T-helper 2 cell (primary cell): Measurements from ENCODE around the gene CHAT.
"Not testable (repeated sequence)": the region's sequence is repeated elsewhere in the genome, so short reads cannot be mapped to it uniquely, and the experiment has no call there.

Experiments used
- DNase-seq, 5 experiments: peaks; one replicate each; pipeline versions ENCODE4 v3.0.0 to v3.0.0-alpha.2; 2012 to 2022

The CHAT gene

DNA sequence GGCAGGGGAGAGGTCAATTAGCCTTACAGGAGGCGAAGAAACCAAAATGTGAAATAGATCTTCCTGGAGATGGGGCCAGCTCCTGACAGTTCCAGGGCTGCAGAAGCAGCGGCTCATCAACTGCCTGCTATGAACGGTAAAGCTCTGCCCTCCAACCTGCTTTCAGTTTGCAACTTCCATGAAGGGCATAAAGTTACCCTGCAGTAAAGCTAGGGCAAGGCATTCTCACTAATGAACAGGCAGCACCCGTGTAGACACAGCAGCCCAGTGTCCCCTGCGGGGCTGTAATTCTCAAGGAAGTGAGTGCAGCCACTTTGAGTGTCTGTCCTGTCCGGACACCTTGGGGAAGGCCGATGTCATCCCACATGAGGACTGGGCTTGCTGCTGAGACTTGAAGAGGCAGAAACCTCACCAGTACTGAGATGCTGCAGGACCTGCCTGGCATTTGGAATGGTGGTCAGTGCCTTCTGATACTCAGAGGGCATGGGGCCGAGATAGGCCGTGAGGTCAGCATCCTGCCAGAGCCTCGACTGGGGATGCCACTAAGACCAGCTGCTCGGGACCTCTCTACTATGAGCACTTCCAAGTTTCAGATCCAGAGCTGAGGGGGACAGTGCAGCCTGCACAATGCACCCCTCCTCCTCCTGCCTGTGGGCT, 39.6 kb downstream of the CHAT start:
- DNase-seq = no peak

DNA sequence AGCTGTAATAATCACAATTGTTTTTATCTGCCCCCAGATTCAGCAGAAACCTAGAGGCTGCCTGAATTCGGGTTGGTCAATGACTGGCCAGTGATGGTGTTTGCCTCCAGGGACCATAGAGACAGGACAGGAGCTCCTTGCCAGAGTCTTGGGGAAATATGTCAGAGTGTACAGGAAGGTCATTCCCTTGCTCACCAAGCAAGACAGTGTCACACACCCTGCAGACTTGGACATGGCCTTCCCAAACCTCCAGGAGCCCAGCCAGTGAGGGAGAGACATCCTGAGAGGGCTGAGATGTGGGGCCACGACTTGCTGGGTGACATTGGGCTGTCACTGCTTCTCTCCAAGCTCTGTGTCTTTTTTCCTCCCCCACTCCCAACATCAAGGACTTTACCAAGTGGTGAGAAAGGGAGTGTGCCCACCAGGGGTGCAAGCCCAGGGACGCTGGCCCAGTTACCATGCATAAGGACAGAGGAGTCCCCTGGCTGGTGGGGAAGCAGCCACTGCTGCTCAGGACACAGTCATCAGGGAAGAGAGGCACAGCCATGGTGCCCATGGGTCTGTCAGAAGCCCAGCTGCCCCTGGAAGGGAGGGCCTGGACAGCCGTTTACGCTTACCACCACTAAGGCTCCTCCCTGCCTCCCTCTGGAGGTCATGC, 40.3 kb downstream of the CHAT start:
- no peak for DNase-seq

GRCh38 chr10:49655099-49655498, 41.3 kb downstream of the CHAT start:
- no peak for DNase-seq

GRCh38 chr10:49656845-49657493, 43.1 kb downstream of the CHAT start:
- no peak for DNase-seq

DNA sequence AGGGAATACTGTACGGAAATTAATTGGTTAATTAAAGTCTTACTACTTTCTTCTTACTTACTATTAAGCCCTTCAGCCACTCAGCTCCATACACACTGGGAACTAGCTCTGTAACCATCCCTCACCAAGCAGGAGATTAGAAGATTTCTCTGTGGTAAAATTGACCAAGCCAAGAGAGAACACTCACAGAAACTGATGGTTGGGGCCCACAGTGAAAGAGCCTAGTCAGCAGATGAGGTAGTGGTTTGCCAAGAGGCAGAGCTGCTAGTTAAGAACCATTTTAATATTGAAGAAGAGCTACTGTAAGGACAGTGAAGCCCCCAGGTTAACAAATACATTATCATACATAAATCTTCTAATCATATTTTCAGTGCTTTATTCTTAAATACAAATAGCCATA, 43.8 kb downstream of the CHAT start:
- peak in 1 of 5 experiments; percentile 11 for DNase-seq

DNA sequence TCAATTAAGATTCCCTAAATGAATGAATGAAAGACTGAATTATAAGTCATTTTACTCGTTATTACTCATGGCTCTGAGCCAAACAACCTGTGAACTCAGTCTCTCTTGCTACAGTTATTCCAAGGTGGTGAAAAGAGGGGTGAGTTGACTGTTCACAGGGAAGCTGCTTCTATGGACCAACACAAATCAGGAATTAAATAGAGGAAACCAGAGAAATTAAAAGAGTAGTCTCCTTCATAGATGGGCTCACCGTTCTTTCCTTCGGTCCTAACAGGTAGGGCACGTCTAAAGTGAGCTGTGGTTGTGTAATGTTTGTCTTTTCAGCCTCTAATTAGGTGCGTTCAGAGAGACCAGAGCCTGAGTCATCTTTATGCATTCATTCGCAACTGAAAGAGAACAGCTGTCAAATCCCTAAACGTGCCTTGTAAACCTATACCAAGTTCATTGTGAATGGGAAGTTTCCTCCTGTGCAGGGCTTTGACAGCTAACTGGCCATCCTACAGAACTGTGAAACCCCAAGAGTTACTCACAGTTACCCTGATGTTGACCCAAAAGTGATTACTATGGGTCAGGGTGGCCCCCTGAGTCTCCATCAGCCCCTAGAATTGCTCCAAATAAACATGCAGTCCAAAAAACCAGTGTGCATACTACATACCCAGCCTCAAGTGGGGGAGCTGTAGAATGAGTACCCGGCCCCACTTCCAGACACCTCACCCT, 47.5 kb downstream of the CHAT start:
- DNase-seq = no peak

GRCh38 chr10:49662169-49662830, 48.5 kb downstream of the CHAT start:
- no peak for DNase-seq

DNA sequence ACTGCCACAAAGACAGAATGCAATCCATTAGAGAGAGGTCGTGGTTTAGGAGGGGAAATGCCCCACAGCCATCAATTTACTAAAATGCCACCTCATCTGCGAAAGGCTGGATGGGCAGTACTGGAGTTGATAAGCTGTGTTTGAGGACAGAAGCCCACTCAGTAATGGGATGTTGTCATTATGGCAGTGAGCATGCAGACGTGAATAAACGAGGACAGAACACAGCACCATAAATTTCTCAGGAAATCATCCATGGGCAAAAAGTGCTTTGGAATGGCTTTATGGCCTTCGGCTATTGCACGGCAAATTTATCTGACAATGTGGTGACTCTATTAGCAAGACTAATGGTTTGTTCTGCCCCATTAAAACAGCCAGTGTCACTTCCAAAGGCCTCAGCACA, 49.8 kb downstream of the CHAT start:
- no peak for DNase-seq

DNA sequence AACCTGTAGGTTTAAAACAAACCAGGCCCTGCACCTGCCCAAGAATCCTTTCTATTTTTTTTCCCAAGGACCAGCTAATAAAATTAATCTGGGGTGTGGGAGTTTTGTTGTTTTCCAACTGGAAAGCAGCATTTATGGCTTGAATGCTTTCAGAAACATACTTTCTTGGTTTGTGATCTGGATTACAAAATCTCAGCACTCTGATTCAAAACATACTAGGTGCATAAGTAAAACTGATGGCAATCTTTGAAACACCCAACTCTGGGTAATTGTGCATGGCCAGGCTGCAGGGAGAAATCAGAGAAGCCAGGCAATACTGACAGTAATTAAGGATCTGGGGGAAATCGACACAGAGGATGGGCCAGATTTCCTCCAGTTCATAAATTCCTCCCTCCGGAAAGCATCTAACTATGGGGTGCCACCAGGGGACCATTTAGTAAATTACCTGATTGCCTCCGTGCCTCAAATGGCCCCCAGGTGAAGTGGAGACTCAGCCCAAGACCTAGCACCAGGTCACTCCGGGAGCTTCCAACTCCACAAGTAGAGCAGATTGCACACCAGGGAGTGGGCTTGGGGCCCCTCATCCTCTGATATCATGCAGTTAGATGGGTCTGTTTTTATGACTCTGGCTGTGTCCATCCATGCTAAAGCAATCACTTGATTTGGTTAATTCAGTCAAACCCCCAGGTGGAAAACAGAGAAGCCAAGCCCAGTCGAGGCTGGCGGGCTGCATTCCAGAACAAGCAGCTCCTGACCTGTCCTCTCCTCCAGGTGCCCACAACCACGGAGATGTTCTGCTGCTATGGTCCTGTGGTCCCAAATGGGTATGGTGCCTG, 50.4 kb downstream of the CHAT start:
- no peak for DNase-seq

DNA sequence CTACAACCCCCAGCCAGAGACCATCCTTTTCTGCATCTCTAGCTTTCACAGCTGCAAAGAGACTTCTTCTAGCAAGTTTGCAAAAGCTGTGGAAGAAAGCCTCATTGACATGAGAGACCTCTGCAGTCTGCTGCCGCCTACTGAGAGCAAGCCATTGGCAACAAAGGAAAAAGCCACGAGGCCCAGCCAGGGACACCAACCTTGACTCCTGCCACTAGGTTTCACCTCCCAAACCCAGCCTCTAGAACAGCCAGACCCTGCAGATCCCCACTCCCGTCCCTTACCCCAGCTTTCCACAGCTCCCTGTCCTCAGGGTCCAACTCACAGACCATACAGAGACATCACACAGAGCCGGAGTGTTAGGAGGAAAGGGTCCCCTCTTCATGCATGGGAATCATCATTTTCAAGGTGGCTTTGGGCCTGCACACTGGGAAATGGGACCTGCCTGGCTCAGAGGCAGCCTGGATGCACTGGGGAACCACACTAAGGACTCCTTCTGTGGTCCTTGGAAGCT, 51.1 kb downstream of the CHAT start:
- no peak for DNase-seq

GRCh38 chr10:49666054-49666615, 52.3 kb downstream of the CHAT start:
- no peak for DNase-seq

- no peak for DNase-seq
These were observed 52.8 kb downstream of the CHAT start for GRCh38 chr10:49666685-49667084.

GRCh38 chr10:49667991-49668390, 54.2 kb downstream of the CHAT start:
- DNase-seq = no peak

DNA sequence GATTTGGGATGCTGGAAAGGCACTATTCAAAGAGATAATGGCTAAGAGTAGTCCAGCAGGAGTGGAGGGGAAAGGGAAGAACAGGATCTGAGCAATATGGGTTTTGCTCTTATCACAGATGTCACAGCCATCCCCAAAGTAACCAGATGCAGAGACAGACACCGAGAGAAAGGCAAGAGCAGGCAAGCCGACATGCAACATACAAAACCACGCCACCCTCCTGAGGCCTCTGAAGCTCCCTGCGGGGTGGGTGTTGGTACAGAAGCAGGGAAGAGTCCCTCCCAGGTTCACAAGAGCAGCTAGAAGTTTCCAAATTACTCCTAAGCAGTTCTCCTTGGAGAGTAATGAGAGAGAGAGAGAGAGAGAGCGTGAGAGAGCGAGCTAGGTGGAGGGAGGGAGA, 54.8 kb downstream of the CHAT start:
- no peak for DNase-seq

GRCh38 chr10:49678827-49679479, 65.1 kb downstream of the CHAT start:
- DNase-seq = no peak

- DNase-seq = peak in 1 of 5 experiments; percentile 71
These were observed 65.7 kb downstream of the CHAT start, which contains the start of gene C10orf53 for GRCh38 chr10:49679480-49679893. Gene C10orf53 (plus strand): TSS chr10:49679651. CDS start chr10:49679698, 47 bp downstream.

DNA sequence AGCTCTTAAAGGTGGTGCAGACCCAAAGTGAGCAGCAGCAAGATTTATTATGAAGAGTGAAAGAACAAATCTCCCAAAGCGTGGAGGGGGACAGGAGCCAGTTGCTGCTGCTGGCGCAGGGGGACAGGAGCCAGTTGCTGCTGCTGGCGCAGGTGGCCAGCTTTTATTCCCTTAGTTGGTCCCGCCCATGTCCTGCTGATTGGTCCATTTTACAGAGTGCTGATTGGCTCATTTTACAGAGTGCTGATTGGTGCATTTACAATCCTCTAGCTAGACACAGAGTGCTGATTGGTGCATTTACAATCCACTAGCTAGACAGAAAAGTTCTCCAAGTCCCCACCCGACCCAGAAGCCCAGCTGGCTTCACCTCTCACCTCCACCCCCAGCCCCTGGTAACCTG, 68.6 kb downstream of the CHAT start:
- DNase-seq = not testable (repeated sequence)

DNA sequence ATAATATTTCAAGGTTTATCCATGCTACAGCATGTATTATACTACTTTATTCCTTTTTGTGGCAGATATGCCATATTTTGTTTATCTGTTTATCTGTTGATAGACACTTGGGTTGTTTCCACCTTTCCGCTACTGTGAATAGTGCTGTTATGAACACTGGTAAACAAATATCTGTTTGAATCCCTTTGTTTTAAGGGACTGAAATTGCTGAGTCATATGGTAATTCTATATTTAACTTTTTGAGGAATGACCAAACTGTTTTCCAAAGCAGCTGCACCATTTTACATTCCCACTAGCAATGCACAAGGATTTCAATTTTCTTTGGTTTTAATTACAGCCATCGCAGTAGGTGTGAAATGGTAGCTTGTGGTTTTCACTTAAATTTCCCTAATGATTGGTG, 69.0 kb downstream of the CHAT start:
- DNase-seq = no peak

DNA sequence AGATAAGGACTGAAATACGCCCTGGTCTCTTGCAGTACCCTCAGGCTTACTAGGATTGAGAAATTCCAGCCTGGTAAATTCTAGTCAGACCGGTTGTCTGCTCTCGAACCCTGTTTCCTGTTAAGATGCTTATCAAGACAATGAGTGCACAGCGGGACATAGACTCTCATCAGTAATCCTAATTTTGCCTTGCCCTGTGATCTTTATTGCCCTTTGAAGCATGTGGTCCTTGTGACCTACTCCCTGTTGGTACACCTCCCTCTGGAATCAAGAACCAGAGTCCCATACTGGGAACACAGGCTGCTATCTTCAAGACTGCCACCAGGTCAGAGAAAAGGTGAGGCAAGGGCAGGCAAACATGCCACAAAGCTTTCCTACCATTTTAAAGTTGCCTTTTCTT, 72.8 kb downstream of the CHAT start:
- DNase-seq = no peak

DNA sequence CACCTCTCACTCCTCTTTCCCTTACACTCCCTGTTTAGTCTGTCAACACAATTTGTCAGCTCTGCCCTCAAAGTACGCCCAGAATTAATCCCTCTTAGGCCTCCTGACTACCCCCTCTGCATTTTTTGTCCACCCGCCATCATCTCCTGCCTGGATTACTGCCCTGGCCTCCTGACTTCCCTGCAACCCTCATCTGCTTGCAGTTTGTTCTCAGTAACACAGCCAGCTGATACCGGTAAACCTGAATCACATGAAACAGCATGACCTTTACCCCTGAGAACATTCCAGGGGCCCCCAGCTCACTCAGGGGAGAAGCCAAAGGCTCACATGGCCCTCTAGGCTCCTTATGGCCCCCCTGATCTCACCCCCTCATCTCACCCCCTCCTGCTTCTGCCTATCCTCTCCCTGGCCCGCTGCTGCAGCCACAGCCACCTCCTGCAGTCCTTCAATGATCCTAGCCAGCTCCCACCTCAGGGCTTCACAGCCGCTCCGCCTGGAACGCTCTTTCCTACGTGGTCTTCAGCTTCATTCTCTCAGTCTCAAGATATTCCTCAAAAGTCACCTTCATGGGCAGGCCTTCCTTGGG, 74.5 kb downstream of the CHAT start:
- DNase-seq = no peak
